HG02571 (cell line): ENCODE measurements around the gene KRT80.

Experiments
- ATAC-seq: cut with Tn5 transposase; IDR thresholded peaks from one replicate; pipeline ENCODE4 v1.9.1; 2021; ENCODE audit warnings: mild to moderate bottlenecking, moderate library complexity; ENCODE audit not compliant: unreplicated experiment

KRT80 gene

GRCh38 chr12:52229836-52230343 lies 38.1 kb upstream of the KRT80 start:
- no peak for ATAC-seq

DNA sequence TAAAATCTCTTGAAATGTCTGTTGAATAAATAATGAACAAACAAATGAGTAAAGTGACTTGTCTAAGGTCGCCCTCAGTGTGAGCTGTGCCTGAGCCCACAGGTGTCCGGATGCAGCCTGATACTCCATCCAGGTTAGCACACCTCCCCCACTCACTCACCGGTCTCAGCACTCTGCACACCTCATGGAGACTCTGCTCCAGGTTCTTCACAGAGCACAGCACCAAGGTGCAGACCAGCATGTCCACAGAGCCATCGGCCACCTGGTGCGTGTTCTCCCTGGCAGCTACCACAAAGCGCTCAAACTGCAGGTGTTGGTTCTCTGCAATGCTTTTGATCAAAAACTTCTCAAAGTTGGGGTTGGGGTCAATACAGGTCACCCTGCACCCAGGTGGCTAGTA lies 37.1 kb upstream of the KRT80 start:
- ATAC-seq, result no peak

DNA sequence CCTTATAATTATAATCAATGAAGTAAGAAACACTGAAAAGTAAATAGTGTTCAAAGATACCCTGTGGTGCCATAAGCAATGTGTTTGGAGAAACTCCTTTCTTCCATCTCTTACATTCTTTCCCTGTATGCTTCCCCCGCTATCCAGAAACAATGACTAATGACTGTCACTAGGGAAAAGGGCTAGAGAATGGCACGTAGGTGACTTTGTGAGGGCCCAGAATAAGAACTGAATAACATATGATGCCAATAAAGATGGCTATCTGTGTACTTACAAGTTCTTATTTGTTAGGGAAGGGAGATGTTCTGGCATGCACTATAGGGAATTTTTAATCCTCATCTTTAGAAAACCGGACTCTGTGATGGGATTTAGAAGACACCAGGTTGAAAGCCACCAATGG lies 36.6 kb upstream of the KRT80 start:
- no peak for ATAC-seq

- no peak for ATAC-seq
Measured at GRCh38 chr12:52227606-52228166, 35.9 kb upstream of the KRT80 start.

DNA sequence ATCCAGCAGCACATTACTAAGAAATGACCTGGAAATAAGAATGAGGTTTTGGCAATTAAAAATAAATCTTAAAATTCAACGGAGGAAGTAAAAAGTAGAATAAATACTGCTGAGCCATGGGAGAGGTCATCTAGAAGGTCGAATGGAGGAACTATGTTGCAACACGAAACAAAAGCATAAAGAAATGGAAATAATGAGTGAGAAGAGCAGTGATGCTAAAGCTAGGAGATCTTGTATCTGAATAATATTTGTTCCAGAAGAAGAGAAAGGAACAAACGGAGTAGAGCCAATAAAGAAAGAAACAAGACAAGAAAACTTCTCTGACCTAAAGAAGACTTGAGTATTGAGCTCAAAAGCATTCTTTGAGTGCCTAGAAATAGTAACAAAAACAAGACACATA lies 34.6 kb upstream of the KRT80 start:
- no peak for ATAC-seq

- no peak for ATAC-seq
Measured at GRCh38 chr12:52225752-52226151, 33.9 kb upstream of the KRT80 start.

DNA sequence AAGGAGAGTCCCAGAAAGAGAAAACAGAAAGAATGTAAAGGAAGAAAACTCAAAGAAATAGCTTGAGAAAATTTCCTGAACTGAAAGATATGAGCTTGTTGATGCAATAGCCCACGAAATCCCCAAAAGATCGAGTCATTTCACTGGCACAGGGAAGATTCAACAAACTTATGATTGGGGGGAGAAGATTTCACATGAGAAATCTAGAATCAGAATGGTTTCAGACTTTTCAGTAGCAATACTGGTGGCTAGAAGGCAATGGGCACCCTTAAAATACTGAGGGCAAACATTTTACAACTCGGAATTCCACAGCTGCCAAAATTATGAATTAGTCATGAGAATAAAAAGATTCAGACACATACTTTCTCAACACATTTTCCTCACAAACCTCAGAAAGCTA lies 32.3 kb upstream of the KRT80 start:
- no peak for ATAC-seq

DNA sequence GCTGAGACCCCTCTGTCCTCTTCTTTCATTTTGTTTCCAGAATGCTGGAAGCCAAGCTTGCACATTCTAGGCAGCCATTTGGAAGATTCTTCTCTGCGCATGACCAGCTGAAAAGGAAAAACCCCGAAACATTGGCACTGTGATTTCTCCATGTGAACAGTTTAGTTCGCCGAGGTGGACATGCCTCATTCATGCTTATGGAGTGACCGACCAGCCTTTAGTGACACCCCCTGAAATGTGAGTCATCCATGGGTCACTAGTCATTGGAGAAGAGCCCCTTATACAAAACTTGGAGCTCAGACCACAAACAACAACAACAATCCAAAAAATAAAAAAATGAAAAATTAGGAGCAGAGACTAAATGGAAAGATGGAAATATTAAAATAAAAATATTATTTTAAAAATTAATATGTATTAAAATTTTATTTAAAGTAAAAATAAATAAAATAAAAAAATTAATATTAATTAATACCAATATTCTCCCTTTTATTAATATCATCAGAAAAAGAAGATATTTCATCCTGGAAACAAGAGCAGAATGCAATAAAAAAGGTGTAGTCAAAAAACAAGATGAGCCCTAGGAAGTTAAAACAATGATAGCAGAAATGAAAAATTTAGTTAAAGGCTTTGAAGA lies 31.7 kb upstream of the KRT80 start:
- ATAC-seq, result no peak

DNA sequence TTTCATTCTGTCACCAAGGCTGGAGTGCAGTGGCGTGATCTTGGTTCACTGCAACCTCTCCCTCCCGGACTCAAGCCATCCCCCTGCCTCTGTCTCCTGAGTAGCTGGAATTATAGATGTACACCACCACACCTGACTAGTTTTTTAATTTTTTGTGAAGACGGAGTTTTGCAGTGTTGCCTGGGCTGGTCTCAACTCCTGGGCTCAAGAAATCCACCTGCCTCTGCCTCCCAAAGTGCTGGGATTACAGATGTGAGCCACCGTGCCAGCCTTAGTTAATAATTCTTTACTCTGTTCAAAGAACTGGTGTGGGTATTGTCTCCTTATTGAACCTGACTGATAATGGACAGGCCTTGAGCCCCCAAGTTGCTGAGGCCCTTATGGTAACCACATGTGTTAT lies 30.9 kb upstream of the KRT80 start:
- ATAC-seq, result no peak

GRCh38 chr12:52221912-52222457 lies 30.2 kb upstream of the KRT80 start:
- ATAC-seq, result no peak

DNA sequence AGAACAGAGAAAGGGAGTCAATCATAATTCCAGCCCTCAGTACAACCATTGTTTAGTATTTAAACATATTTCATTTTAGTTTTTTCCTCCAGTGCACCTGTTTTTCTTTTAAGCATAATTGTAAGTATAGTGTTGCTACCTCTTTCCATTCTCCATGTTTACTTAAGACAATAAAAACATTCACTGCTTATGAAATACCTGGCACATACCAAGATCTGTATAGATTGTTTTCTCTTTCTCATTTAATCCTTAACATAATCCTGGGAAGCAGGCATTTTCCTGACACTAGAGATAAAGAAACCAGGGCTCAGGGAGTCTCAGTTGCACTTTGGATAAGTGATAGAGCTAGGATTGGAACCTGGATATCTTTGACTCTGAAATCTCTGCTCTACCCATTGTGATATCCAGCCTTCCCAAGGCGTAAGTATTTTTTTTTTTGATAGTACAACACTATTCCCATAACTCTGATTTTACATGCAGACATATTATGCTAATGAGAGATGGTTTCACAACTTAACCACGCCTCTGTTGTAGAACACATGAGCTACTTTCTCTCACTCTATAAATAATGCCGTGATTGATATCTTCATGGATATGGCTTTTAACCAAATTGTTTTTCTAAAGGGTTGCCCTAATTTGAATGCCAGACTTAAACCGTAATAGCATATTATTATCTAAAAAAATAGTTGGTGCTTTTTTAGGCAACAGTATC lies 29.4 kb upstream of the KRT80 start:
- no peak for ATAC-seq

DNA sequence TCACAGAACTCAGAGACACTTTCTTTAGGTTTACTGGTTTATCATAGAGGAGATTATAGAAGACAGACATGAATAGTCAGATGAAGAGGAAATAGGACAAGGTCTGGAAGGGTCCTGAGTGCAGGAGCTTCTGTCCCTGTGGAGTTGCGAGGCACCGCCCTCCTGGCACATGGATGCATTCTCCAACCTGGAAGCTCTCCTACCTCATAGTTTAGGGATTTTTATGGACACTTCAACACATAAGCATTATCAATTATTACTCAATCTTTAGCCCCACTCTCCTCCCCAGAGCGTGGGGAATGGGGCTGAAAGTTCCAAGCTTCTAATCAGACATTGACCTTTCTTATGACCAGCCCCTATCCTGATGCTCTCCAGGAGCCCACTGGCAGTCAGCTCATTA lies 28.7 kb upstream of the KRT80 start:
- no peak for ATAC-seq

- no peak for ATAC-seq
Measured at GRCh38 chr12:52218001-52218400, 26.2 kb upstream of the KRT80 start.

- ATAC-seq, result no peak
Measured at GRCh38 chr12:52217223-52217622, 25.4 kb upstream of the KRT80 start.

DNA sequence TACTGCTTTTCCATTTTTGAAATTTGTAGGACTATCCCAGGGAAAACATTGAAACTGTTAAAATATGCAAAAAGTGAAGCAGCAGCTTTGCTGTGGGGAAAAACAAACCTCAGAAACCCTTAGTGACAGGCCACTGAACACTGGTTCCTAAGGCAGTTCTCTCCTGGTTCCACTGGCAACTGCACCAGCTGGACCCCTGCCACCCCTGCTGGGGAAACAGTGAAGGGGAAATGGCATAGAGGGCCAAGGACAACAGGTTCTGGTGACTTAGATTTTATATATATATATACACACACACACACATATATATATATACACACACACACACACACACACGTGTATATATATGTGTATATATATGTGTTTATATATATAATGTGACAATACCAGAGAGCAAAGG lies 25.0 kb upstream of the KRT80 start:
- ATAC-seq, result no peak

GRCh38 chr12:52216100-52216499 lies 24.3 kb upstream of the KRT80 start:
- no peak for ATAC-seq

DNA sequence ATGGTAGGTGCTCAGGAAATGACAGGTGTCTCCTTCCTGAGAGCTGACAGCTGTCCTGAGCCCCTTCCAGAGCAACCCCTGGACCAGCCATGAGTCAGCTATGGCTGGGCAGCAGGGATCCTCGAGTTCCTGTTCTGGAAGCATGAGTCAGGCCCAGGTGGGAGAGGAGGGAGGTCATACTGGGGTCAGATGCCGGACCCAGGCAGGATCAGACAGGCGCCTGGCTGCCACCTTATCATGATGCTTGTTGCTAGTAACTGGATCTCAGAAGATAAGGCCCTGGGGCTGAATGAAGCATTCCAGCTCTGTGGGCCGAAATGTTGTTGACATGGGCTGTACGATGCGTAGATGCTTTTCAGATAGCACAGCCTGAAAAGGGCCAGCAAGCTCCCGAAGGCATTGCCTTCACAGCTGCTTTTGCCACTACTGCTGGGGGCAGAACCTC lies 23.8 kb upstream of the KRT80 start:
- no peak for ATAC-seq

DNA sequence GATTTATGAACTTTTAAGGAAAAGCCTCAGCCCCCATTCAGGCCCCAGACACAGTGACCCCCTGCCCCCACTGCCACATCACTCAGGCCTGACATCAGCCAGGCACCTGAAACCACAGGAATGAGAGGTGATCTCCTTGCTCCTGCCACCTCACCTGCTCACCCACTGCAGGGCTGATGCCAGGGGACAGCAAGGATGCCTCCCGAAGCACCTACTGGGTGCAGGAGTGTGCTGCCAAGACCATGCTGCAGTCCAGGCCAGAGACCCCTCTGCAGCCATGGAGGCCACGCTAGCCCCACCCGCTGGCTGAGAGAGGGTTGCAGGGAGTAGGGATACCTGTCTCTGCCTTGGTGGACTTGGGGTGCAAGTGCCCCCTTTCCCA lies 22.6 kb upstream of the KRT80 start:
- ATAC-seq, result no peak

DNA sequence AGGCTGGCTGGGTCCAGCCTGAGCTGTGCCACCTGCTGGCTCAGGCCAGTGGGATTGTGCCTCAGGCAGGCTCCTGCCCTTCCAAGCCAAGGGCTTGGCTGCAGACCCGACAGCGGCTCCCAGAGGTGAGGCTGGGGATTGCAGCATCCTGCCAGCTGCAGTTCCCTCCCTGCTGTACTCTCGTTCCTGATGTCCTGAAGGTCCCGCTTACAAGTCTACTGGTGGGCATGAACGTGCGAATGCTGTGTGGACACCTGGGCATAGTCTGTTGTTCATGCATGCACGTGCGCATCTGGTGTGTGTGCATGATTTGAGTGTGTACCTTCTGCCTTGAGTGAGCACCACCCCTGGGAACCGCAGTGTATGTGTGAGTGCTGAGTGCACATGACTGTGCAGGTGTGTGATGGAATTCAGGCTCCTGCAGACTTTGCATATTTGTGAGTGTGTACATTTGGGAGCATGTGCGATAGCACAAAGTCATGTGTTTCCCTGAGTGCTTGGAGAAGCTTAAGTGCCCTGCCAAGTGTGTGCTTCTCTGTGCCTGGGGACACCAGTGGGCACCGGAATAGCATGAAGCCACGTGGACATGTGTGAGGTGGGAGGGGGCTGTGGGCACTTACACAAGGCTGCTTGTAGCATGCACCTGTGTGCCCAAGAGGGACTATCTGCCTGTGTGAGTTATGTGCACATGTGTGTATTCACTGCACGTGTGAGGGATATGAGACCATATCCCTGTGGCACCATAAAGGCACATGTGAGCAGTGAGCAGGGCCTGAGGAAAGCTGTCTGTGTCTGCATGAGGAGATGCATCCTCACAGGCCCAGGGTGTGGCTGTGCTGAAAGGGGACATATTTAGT lies 22.0 kb upstream of the KRT80 start:
- no peak for ATAC-seq

- ATAC-seq, result no peak
Measured at GRCh38 chr12:52212701-52213563, 21.1 kb upstream of the KRT80 start.
